SU-DHL-6 (cell line): Measurements from ENCODE around the gene OTUB2.

ENCODE experiments used
- EZH2phosphoT487 ChIP-seq: fragments of 200-600 bp; sonication (generic), shearing (Covaris generic); conservative IDR thresholded peaks from 2 replicates; pipeline ENCODE4 v1.6.1; 2018; ENCODE audit warnings: mild to moderate bottlenecking, antibody characterized with exemption, low read length, moderate library complexity, mixed read lengths
- TF ChIP-seq, protein P1 (sequence below): fragments of 200-600 bp; sonication (generic); IDR thresholded peaks from one replicate; pipeline ENCODE4 v1.5.1; 2017; ENCODE audit warnings: antibody characterized with exemption, mild to moderate bottlenecking, low read length, moderate library complexity; ENCODE audit not compliant: insufficient read depth, poor library complexity, severe bottlenecking

DNA sequence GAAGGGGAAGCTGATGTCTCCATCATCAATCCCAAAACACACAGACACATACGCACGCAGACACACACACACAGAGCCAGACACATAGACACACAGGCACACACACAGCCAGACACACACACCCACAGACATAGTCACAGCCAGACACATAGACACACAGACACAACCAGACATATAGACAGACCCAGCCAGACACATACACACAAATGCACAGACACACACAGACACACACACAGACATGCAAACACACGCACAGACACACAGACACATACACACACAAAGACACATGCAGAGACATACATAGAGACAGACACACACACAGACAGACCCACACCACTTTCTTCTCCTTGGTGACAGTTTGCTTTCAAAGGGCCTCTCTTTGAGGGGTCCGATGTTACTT, 22.7 kb upstream of the OTUB2 start:
- TF ChIP-seq, protein P1, sequence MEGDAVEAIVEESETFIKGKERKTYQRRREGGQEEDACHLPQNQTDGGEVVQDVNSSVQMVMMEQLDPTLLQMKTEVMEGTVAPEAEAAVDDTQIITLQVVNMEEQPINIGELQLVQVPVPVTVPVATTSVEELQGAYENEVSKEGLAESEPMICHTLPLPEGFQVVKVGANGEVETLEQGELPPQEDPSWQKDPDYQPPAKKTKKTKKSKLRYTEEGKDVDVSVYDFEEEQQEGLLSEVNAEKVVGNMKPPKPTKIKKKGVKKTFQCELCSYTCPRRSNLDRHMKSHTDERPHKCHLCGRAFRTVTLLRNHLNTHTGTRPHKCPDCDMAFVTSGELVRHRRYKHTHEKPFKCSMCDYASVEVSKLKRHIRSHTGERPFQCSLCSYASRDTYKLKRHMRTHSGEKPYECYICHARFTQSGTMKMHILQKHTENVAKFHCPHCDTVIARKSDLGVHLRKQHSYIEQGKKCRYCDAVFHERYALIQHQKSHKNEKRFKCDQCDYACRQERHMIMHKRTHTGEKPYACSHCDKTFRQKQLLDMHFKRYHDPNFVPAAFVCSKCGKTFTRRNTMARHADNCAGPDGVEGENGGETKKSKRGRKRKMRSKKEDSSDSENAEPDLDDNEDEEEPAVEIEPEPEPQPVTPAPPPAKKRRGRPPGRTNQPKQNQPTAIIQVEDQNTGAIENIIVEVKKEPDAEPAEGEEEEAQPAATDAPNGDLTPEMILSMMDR, result no peak
- no peak for TF ChIP-seq EZH2phosphoT487
